Measurements from ENCODE around the gene VPS37D. TPM values are rescaled to one million over a fixed set of nuclear protein-coding genes. Genes with fewer than 3 reads are reported as not detected.
"Not testable (repeated sequence)": the region's sequence is repeated elsewhere in the genome, so short reads cannot be mapped to it uniquely, and the experiment has no call there.

Gene VPS37D, protein sequence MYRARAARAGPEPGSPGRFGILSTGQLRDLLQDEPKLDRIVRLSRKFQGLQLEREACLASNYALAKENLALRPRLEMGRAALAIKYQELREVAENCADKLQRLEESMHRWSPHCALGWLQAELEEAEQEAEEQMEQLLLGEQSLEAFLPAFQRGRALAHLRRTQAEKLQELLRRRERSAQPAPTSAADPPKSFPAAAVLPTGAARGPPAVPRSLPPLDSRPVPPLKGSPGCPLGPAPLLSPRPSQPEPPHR
- 1 to 10 TPM in 1 of 2 donors, under 1 TPM in 1; 0.62 to 2.0 TPM for total RNA-seq

DNA sequence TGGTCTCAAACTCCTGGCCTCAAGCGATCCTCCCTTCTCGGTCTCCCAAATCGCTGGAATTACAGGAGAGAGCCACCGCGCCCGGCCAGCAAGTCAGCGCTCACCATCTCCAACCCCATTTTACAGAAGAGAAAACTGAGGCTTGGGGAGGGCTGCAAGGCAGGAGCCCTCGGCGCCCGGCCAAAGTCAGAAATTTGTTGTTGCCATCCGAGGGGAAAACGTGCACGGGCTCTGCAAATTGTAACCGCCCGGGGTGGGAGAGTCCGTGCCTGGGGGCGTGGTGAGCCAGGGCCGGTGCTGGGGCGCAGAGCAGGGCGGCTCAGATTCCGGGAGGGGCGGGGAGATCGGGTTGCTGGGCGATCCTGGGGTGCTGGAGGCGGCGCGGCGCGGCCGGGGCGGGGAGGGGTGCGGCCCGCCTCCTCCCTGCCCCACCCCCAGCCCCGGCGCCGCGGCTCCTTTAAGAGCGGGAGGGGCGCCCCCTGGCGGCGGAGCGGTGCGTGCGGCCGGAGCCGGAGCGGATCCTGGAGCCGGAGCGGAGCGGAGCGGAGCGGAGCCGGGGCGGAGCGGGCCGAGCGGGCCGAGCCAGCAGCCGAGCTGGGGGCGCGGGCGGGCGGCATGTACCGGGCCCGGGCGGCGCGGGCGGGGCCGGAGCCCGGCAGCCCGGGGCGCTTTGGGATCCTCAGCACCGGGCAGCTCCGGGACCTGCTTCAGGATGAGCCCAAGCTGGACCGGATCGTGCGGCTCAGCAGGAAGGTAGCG is at the start of gene VPS37D:
Gene VPS37D (plus strand): TSS at position 488 of the 759 bp plus-strand sequence. CDS start 128 bp downstream, at position 616.
- DNase-seq, result peak; percentile 94
- H3K36me3 ChIP-seq, result no peaks in the 10 kb centered on the region
- H3K9ac ChIP-seq (ENCODE audit: low read depth in 2 of 2, low read length in 2 of 2), result peak within 1 kb of the TSS; percentile 28 to 35

DNA sequence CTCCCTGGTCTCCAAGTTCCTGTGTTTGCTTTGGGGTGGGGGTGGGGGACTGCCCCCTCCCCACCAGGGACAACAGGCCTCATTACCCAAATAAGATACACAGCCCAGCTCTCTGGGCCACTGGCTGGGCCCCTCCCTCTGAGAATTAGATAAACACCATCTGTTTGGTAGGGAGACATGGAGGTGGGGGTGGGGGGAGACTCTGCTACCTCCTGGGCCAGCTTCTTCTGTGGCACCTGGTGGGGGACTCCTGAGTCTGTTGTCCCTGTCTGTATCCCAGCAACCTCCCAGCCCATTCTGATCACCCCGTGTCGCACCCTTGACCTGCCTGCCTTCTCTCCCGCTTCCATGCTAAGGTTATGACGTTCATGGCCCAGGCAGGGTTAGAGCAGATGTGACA is 49.1 kb upstream of the VPS37D start:
- H3K27me3 ChIP-seq, result peaks cover 10% of the 10 kb centered on the region
- DNase-seq, result no peak
- intact Hi-C loops (cut with DNase I), result loop anchor here (10.0 kb wide), 1 partner anchor 236 kb away; no protein-coding TSS in a partner anchor

More for the DNA sequence above, at the start of gene VPS37D:
- no peaks in the 10 kb centered on the region for H3K9me3 ChIP-seq
- H3K27ac ChIP-seq, result no peak within 1 kb of the TSS
- H3K27me3 ChIP-seq, result no peaks in the 10 kb centered on the region
- no peaks in the 10 kb centered on the region for H3K4me1 ChIP-seq
- TF ChIP-seq, protein P1, sequence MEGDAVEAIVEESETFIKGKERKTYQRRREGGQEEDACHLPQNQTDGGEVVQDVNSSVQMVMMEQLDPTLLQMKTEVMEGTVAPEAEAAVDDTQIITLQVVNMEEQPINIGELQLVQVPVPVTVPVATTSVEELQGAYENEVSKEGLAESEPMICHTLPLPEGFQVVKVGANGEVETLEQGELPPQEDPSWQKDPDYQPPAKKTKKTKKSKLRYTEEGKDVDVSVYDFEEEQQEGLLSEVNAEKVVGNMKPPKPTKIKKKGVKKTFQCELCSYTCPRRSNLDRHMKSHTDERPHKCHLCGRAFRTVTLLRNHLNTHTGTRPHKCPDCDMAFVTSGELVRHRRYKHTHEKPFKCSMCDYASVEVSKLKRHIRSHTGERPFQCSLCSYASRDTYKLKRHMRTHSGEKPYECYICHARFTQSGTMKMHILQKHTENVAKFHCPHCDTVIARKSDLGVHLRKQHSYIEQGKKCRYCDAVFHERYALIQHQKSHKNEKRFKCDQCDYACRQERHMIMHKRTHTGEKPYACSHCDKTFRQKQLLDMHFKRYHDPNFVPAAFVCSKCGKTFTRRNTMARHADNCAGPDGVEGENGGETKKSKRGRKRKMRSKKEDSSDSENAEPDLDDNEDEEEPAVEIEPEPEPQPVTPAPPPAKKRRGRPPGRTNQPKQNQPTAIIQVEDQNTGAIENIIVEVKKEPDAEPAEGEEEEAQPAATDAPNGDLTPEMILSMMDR (IDR thresholded peaks at IDR 0.05), result peak; percentile 51
- peak within 1 kb of the TSS; percentile 31 for H3K4me3 ChIP-seq
- intact Hi-C loops (cut with DNase I), result loop anchor here (5.0 kb wide), 1 partner anchor 45 kb away; no protein-coding TSS in a partner anchor

DNA sequence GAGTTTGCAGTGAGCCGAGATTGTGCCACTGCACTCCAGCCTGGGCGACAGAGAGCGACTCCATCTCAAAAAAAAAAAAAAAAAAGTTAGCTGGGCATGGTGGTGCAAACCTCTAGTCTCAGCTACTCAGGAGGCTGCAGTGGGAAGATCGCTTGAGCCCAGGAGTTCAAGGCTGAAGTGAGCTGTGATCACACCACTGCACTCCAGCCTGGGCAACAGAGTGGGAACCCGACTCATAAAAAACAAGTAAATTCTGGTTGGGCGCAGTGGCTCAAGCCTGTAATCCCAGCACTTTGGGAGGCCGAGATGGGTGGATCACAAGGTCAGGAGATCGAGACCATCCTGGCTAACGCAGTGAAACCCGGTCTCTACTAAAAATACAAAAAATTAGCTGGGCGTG is 48.2 kb upstream of the VPS37D start:
- DNase-seq; H3K36me3 ChIP-seq; H3K4me3 ChIP-seq; H3K9me3 ChIP-seq; H3K9ac ChIP-seq (ENCODE audit: low read depth in 2 of 2, low read length in 2 of 2); H3K4me1 ChIP-seq; H3K27ac ChIP-seq: not testable (repeated sequence)
- intact Hi-C loops (cut with DNase I), result loop anchor here (10.0 kb wide), 1 partner anchor 235 kb away; no protein-coding TSS in a partner anchor
- peaks cover 16% of the 10 kb centered on the region for H3K27me3 ChIP-seq

More for the DNA sequence above, 49.1 kb upstream of the VPS37D start:
- Histone ChIP-seq H3K4me3 (no peak overlapping the region), H3K36me3 (no peaks in the 10 kb centered on the region), H3K27ac (no peak overlapping the region), H3K9me3 (no peaks in the 10 kb centered on the region), H3K9ac (ENCODE audit: low read depth in 2 of 2, low read length in 2 of 2) (no peak overlapping the region), H3K4me1 (peaks cover 8% of the 10 kb centered on the region)
- TF ChIP-seq, protein P1 (IDR thresholded peaks at IDR 0.05), result no peak

DNA sequence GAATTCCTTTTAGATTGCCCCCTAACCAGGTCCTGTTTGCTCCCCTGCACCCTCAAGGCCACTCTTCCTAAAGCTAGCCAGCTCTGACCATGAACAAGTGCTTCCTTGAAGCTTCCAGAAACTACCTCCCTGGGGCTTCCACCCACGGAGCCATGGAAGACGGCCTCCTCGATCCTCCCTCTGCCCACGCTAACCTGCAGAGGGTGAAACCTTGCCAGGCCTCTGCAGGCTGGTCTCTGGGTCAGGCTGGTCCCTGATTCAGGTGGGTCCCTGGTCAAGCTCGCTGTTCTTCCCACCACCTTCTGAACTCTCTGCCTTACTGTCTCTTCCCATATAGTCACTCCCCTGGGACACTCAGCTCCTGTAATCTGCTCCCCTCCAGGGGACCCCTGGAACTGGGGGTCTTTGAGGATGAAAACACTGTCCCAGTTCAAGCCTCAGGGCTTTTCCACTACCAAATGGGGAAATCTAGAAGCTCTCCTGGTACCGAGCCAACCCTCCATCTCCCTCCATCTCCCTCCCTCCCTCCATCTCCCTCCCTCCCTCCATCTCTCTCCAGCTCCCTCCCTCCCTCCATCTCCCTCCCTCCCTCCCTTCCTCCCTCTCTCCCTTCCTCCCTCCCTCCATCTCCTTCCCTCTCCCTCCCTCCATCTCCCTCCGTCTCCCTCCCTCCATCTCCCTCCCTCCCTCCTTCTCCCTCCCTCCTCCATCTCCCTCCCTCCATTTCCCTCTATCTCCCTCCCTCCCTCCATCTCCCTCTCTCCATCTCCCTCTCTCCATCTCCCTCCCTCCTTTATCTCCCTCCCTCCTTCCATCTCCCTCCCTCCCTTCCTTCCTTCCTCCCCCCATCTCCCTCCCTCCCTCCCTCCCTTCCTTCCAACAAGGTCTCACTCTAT is 46.2 kb upstream of the VPS37D start:
- TF ChIP-seq, protein P1 (IDR thresholded peaks at IDR 0.05), result no peak
- Histone ChIP-seq H3K4me1 (peaks cover 8% of the 10 kb centered on the region), H3K4me3 (no peak overlapping the region), H3K27me3 (peaks cover 19% of the 10 kb centered on the region), H3K36me3 (no peaks in the 10 kb centered on the region), H3K9me3 (no peaks in the 10 kb centered on the region), H3K9ac (ENCODE audit: low read depth in 2 of 2, low read length in 2 of 2) (no peak overlapping the region), H3K27ac (no peak overlapping the region)
- intact Hi-C loops (cut with DNase I), result no loop called here
- no peak for DNase-seq

DNA sequence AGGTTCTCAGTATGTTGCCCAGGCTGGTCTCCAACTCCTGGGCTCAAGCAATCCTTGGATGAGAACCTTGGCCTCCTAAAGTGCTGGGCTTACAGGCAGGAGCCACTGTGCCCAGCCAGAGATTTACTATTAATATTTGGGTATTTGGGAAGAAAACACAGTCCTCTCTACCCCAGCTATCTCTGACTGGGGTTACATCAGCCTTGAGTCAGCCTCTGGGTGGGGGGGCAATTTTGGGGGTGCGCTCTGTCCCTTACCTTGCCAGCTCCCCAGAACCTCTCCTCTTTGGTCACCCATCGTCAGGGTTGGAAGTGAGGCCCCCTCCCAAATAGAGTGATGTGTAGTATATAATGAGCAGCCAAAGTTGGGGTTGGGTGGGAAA is 45.1 kb upstream of the VPS37D start:
- H3K4me1 ChIP-seq, result peaks cover 8% of the 10 kb centered on the region
- no peak for DNase-seq
- H3K4me3 ChIP-seq, result no peak overlapping the region
- TF ChIP-seq, protein P1 (IDR thresholded peaks at IDR 0.05), result no peak
- H3K27ac ChIP-seq, result no peak overlapping the region
- no peak overlapping the region for H3K9ac ChIP-seq (ENCODE audit: low read depth in 2 of 2, low read length in 2 of 2)
- H3K27me3 ChIP-seq, result peaks cover 19% of the 10 kb centered on the region
- no peaks in the 10 kb centered on the region for H3K36me3 ChIP-seq
- intact Hi-C loops (cut with DNase I), result no loop called here
- no peaks in the 10 kb centered on the region for H3K9me3 ChIP-seq

Measured in colonic mucosa (tissue), 4 donors.